Activated gamma-delta T cell (primary cell): ENCODE results near the gene TMEM120B.
"Not testable (repeated sequence)": the region's sequence is repeated elsewhere in the genome, so short reads cannot be mapped to it uniquely, and the experiment has no call there.

Source experiments
- DNase-seq: peaks from one replicate; lab custom pipeline; 2025; lab: John Stamatoyannopoulos, UW

Gene TMEM120B

DNA sequence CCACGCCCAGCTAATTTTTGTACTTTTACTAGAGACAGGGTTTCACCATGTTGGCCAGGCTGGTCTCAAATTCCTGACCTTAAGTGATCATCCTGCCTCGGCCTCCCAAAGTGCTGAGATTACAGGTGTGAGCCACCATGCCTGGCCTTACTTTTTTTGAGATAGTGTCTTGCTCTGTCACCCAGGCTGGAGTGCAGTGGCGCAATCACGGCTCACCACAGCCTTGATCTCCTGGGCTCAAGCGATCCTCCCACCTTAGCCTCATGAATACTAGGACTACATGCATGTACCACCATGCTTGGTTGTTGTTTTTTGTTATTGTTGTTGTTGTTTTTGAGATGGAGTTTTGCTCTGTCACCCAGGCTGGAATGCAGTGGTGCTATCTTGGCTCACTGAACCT is 33.0 kb downstream of the TMEM120B start:
- DNase-seq, result not testable (repeated sequence)

DNA sequence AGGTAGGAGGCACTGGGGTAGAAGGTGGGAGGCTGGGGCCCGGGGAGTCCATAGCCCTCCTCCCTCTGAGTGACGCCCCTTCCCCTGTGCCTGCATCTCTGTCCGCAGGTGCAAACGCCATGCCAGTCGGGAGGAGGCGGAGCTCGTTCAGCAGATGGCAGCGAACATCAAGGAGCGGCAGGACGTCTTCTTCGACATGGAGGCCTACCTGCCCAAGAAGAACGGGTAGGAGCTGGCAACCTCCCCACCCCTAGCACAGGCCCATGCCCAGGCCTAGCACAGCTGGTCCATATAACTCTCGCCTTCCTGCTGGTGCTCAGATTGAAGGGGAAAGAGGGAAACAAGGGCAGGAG is 35.6 kb downstream of the TMEM120B start:
- no peak for DNase-seq

DNA sequence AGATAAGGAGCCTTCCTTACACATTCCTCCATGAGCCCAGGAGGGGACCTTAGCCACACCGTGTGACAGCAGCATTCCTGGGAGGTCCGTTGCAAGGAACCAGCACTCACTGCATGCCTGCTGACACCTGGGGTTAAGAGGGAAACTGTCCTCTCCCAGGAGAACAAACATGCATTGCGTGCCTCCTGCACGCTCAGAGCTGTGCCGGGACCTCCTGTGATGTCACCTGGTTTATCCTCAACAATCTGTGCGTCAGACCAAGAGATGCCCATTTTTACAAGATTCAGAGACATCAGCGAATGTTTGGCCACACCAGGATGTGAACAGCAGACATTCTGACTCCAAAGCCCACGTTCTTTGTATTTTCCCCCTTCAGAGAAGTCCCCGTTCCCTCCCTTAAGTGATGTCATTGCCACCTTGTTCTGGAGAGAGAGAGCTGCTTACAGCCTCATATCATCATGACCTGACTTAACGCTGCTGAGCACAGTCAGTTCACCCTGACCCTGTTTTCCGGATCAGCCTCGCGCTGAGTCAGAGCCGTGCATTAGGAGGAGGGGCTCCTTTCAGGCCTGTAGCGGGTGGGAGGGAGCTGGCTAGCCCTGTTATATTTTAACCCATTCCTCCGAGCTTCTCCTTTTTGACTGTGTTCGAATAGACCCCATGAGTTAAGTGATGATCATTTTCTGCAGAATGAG is 36.2 kb downstream of the TMEM120B start:
- no peak for DNase-seq

DNA sequence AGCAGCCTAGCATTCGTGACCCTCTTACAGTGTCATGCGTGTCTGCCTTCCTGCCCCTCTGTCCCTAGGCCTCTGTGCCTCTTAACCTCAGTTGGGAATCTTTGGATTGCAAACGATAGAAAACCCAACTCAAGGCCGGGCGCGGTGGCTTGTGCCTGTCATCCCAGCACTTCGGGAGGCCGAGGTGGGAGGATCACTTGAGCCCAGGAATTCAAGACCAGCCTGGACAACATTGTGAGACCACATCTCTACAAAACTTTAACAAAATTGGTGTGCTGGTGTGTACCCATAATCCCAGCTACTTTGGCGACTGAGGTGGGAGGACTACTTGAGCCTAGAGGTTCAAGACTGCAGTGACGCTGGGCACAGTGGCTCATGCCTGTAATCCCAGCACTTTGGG is 36.7 kb downstream of the TMEM120B start:
- DNase-seq, result no peak

DNA sequence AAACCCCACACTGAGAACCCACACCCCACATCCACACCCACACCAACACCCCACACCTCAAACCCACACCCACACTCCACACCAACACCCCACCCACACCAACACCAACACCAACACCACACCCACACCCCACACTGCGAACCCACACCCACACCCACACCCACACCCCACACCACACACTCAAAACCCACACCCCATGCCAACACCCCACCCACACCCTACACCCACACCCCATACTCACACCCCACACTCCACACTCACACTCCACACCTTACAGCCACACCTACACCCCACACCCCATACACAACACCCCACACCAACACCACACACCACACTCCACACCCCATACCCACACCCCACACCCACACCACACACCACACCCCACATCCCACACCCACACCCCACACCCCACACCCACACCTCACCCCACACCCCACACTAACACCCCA is 38.0 kb downstream of the TMEM120B start:
- DNase-seq, result no peak

DNA sequence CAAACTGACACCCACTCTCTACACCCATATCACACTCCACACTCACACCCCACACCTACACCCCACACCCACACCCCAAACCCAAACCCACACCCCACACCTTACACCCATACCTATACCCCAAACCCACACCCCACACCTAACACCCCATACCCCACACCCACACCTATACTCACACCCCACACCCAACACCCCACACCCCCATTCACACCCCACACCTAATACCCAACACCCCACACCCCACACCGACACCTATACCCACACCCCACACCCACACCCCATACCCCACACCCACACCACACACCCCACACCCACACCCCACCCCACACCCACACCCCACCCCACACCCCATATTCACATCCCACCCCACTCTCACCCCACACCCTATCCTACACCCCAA is 38.5 kb downstream of the TMEM120B start:
- no peak for DNase-seq

DNA sequence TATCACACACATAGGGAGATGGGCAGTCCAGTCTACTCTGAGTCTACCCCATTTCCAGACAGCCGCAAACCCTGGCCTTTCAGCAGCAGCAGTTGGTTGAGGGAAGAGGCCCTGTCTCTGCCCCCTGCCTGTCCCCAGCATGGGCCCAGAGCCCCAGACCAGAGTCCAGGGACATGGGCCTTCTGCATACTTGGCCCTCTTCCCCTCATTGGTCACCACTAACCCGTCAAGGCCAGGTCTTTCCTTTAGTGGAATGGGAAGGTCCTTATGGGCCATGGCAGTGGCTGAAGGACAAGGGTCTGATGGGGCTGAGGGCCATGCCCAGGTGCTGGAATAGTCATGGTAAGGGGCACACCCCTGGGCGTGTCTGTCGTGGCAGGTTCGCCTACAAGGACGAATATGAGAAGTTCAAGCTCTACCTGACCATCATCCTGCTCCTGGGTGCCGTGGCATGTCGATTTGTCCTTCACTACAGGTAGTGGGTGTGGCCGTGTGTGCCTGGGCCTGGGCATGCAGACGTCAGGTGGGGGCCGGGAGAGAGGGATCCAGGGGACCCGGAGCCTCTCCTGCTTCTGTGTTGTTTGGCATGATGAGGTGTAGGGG is 39.3 kb downstream of the TMEM120B start:
- no peak for DNase-seq

DNA sequence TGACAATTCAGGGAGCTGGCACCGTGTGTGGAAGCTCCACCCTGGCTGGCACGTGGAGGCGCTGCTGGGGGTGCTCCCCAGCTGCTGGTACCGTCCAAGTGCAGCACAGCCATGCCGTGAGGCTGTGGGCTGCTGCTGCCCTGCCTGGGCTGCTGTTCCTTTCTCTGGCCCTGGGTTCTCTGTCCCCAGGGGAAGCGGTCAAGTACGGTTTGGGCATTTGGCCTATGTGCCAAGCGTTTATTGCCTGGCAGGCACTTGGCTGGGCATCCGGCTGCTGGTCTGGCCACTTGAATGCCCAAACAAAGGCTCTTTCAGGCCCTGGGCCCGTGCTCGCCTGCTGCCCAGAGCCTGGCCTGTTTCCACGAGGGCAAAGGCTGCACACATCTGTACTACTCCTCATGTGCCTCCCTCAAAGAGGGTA is 41.3 kb downstream of the TMEM120B start:
- DNase-seq, result no peak

DNA sequence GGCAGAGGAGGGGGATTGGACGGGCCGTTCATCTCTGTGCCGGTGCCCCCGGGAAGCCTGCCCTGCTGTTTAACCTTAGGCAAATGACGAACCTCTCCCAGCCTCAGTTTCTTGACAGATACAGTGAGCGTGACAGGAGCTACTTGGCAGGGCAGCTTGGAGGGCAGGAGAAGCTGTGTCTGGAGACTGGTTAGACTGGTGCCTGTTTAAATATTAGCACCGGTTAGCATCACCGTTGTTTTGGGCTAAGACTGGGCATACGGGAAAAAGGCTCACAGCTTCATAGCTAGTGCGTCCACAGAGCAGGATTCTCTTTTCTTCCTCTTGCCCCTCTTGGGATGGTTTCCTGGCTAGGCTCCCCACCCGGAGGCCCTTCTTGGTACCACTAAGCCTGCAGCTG is 42.3 kb downstream of the TMEM120B start:
- no peak for DNase-seq

DNA sequence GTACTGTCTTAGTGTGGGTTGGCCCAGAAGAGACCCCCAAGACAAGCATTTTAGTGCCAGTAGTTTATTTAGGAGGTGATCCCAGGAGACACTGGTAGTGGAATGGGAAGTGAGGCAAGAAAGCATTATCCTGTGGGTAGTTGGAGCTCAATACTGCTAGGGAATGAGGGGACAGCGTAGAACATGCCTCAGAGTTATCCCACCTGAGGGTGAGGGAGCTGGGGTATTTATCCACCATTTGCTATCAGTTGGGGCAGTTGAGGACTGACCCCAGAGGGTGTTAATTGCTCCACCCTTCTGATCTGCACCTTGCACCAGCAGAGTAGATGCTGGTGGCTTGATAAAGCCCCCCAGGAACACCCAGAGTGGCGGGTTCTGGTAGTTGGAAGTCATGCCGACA is 43.0 kb downstream of the TMEM120B start:
- DNase-seq, result no peak

DNA sequence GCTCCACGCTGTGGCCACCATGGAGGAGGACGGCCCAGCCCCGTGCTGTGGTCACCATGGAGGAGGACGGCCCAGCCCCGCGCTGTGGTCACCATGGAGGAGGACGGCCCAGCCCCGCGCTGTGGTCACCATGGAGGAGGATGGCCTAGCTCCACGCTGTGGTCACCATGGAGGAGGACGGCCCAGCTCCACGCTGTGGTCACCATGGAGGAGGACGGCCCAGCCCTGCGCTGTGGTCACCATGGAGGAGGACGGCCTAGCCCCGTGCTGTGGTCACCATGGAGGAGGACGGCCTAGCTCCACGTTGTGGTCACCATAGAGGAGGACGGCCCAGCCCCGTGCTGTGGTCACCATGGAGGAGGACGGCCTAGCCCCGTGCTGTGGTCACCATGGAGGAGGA is 46.0 kb downstream of the TMEM120B start:
- DNase-seq, result not testable (repeated sequence)

DNA sequence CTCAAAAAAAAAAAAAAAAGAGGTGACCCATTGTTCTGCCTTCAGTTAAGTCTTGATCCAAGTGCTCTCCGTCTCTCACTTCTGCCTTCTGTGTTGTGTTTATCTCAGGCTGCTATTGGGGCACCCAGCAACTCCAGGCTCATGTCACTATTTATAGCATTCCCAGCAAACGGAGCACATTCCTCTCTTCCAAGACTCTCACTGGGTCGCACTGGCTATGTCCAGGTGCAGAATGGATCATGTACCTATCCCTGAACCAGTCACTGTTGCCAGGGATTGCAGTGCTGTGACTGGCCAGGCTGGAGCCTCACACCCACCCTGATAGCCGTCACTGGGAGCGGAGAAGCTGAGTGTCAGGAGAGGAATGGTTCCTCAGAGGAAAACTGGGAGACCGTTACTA is 49.7 kb downstream of the TMEM120B start:
- DNase-seq, result no peak

DNA sequence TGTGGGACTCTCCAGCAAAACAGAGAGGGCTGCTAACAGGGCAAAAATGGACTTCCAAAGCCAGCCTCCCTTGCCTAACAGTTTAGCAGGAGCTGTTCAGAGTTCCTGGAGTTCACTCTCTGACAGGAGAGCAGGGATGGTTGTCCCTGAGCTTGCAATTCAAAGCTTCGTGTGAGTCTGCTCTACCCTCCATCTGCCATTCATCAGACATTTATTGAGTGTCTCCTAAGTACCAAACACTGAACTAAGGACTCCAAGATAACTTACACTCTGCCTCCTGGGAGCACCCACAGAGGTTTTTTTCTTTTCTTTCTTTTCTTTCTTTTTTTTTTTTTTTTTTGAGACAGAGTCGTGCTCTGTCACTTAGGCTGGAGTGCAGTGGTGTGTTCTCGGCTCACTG is 52.3 kb downstream of the TMEM120B start:
- no peak for DNase-seq

DNA sequence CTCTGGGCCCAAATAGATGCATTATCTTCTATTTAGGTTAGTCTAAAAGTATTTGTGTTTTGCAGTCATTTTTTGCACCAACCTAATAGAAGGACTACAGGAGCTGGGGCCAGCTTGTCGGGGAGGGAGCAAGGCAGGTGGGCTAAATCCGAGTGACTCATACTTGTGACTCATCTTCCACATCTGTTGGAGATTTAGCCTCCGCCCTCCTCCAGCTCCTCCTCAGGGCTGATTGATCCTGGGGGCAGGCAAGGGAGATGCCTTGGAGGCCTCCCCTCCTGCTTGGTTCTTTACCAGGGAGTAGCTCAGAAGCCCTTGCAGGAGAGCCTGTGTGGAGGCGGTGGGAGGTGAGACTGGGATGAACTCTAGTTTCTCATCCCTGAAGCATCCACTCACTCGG is 53.0 kb downstream of the TMEM120B start:
- DNase-seq, result no peak

DNA sequence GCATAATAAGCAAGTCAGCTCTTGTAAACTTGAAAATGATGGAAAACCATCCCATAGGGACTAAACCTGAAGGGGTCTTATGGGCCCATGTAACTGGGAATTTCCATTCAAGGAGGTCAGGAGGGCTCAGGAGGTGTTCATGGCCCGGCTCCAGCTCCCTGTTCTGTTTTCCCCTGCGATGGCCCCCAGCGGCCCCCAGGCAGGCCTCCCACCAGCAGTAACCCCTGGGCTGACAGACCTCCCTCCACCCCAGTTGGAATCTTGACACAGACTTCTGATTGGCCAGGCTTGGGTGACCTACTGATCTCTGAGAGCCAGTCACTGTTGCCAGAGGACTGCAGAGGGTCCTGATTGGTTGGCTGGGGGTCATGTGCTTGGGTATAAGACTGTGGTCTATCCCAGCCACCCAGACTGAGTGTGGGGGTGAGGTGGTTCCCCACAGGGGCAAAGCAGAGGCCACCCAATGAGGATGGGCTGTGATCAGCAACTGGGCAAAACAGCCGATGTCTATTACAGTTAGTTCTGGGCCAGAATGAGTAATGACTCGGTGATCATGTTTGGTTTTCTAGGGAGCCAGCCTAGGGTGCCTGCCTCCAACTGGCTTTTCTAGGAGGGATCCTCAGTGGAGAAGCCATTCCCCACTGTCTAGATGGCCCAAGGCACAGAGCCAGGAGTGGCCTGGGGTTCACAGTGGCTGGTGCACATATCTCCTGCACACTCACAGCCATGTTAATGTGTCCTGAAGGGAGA is 53.9 kb downstream of the TMEM120B start:
- DNase-seq, result no peak

DNA sequence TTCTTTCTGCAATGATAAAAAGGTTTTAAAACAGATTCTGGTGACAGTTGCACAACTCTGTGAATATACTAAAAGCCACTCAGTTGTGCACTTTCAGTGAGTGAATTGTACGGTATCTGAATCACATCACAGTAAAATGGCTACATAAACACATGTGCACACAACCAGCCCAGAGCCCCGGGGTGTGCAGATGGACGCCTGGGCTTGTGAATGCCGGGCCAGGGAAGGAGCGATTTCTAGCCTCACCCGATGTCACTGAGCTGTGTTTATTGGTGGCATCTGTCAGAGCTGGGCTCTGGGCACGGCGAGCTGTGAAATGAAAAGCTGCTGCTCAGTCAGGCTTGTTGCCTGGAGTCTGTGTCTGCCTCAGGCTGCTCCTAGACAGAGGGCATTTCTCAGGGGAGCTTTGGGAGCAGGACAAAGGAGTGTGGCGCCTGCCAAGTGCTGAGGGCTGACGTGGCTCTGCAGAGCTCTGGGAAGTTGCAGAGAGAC is 55.0 kb downstream of the TMEM120B start:
- DNase-seq, result no peak

DNA sequence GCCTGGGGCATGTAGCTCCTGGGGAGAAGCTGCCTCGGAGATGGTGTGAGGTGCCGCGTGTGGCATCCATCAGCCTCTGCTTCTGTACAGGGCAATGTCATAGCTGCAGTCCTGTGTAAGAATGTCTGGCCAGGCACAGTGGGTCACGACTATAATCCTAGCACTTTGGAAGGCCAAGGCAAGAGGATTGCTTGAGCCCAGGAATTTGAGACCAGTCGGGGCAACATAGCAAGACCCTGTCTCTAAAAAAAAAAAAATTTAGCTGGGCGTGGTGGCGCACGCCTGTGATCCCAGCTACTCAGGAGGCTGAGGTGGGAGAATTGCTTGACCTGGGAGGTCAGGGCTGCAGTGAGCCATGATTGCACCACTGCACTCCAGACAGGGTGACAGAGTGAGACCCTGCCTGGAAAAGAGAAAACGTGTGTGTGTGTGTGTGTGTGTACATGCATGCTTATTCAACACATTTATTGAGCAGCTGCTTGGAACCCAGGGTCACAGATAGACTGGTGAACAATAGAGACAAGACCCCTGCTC is 56.8 kb downstream of the TMEM120B start:
- DNase-seq, result no peak

DNA sequence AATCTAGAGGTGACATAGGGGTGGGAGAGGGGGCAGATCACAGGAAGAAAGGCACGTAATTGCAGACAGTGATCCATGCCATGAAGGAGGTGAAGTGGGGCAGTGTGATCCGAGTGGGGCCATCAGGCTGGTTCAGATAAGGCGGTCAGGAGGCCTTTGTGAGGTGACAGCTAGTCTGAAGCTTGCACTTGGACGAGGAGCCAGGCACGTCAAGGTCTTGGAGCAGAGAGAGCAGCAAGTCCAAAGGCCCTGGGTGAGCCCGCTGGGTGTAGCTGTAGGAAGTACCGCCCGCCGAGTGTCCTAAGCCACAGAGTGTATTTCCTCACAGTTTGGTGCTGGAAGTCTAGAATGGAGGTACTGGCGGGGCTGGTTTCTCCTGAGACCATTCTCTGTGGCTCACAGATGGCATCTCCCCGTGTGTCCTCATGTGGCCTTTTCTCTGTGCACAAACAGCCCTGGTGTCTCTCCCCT is 57.3 kb downstream of the TMEM120B start:
- DNase-seq, result no peak

DNA sequence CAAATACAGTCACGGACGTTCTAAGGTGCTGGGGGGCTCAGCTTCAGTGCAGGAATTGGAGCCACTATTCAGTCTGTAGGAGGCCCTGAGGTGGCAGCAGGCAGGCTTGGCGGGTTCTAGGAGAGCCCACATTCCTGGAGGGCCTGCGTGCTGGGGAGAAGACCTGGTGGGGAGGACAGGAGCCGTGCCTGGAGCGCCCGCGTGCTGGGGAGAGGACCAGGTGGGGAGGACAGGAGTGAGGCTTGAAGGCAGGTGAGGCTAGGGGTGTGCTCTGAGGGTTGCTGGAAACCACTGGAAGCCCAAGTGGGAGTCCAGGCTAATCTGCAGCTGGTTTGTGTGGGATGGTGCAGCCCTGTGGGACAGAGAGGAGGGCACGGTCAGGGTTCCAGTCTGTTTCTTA is 57.8 kb downstream of the TMEM120B start:
- no peak for DNase-seq

DNA sequence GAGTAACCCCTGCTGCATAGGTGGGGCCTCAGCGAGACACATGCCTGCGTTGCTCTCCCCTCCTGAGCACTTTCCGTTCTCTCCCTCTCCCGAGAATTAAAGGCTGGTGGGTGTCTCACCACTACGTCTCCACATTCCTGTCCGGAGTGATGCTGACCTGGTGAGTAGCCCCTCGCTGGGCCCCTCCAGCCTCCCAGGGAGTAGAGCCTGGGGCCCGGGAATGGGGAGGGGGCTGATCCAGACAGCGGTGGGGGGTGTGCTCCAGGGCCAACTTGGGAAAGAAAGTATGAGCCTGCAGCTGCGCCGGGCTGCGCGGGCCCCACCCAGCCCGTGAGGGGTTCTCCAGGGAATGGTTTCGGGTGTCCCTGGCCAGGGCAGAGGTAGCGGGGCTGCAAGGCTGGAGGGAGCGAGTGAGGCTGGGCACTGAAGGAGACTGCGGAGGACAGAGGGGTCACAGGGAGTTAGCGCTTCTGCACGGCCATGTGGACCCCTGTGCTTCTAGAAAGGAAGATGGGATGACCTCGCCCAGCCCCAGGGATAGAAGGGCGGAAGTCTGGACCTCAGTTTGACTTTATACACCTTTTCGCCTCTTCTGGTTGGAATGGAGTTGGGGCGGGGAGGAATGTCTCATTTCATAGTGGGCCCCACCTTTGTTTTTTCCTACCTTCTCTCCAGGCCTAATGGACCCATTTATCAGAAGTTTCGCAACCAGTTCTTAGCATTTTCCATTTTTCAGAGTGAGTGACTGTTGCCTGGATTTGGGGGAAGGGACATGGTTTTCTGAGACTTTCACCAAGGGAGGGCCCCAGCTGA is 58.5 kb downstream of the TMEM120B start:
- DNase-seq, result no peak

DNA sequence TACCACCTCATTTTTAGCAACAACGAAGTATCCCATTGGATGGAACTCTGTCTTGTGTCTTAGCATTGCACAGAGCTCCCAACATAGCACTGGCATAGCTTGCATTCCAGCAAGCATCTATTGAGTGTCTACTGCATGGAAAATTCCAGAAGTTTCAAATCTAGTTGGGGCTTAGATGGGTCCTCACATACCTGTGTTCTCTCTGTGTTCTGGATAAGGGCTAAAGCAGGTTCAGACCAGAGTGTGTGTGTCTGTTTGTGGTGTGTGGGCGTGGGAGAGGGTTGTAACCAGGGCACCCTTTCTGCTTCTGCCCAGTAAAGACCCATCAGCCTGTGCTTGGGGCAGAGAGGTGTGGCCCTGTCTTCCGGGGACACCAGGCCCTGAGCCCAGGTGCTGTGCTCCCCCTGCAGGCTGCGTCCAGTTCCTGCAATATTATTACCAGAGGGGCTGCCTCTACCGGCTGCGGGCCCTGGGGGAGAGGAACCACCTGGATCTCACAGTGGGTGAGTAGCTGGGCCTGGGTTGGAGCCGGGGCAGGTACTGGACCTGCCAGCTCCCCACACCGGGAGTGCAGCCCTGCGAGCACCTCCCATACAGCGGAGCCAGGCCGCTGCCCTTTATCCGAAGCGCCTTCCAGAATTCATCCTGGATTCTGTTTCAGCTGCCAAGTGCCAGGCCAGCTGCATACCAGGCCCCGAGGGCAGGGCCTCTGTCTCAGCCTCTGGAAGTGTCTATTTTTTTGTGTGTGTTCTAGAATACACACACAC is 60.6 kb downstream of the TMEM120B start:
- DNase-seq, result peak; percentile 25
